NCI-H146 treated with DMSO at 0.1 percent for 48 hours (cell line): ENCODE measurements around the gene ARL5C.

Source experiments
- DNase-seq: peaks from one replicate; lab custom pipeline; 2025; ENCODE audit not compliant: unreplicated experiment; lab: John Stamatoyannopoulos, UW

ARL5C gene, protein sequence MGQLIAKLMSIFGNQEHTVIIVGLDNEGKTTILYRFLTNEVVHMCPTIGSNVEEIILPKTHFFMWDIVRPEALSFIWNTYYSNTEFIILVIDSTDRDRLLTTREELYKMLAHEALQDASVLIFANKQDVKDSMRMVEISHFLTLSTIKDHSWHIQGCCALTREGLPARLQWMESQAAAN

GRCh38 chr17:39165841-39166349 is at the start of gene ARL5C:
TSS of gene ARL5C (minus strand) at chr17:39166161. CDS start at chr17:39165760, 401 bp downstream.
- no peak for DNase-seq

- no peak for DNase-seq
These were observed 47.9 kb upstream of the ARL5C start for GRCh38 chr17:39213852-39214251.

- no peak for DNase-seq
These were observed 47.0 kb upstream of the ARL5C start for GRCh38 chr17:39212841-39213480.

- DNase-seq = no peak
These were observed 46.3 kb upstream of the ARL5C start for GRCh38 chr17:39212195-39212810.

DNA sequence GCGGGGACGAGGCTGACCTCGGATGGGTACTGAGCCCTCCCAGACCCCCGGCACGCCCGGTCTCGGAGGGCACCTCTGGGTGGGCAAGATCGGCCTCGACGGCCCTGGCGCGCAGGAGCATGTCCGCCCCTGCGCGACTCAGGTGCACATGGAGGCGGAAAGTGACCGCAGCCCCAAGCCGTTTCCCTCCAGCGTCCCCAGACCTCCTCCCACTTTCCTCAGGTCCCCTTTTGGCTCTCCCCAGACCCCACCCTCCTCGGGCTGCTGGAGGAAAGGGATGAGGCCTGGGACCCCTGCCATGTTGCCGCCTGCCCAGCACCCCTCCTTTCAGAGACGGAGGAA is 44.1 kb upstream of the ARL5C start:
- DNase-seq = no peak

DNA sequence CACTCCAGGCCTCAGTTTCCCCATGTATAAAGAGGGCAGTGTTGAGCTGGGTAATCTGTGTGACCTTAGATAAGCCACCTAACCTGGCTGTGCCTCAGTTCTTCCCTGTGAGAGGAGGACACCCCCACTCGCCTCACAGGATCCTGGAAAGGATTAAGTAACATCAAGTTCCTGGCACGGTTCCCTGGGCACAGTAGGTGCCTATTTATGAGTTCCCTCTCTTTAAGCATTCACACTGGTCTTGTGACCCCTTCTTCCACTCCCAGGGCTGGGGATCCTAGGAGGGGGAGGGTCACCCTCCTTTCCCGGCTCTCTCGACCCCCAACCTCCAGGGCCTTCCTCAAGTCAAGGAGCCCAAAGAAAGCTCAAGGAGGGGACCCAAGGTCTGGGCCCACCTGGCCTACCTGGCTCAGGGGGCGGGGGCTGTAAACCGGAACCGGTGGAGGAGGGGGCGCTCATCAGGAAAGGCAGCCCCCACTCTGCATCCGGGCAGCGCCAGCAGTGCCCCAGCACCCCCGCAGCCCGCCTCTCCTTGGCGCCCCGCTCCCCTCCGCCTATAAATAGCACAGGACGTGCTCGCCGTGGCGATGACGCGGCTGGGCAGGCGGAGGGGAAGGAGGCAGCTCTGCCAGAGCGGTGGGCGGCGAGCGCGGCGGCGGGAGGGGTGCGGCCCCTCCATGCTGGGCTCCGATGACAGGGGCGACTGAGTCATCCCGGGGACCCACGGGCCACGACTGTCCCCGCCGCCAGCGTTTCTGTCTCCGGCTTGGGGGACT is 43.5 kb upstream of the ARL5C start:
- no peak for DNase-seq

GRCh38 chr17:39208893-39209292 is 42.9 kb upstream of the ARL5C start:
- no peak for DNase-seq

GRCh38 chr17:39208136-39208535 is 42.2 kb upstream of the ARL5C start:
- no peak for DNase-seq

DNA sequence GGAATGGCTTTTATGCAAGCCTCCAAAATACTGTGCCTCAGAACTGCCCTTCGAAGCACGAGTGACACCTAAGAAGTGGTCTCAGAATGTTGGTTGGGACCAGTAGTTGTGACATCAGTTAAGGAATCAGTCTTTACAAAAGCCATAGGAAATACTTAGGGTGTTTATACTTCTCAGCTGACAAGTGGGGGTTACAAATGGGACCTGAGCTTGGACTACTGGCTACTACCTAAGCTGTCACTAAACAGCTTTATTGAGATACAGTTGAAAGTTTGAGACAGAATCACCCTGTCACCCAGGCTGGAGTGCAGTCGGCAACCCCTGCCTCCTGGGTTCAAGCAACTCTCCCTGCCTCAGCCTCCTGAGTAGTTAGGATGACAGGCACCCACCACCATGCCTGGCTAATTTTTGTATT is 39.2 kb upstream of the ARL5C start:
- no peak for DNase-seq

- no peak for DNase-seq
These were observed 38.3 kb upstream of the ARL5C start for GRCh38 chr17:39204245-39204644.

DNA sequence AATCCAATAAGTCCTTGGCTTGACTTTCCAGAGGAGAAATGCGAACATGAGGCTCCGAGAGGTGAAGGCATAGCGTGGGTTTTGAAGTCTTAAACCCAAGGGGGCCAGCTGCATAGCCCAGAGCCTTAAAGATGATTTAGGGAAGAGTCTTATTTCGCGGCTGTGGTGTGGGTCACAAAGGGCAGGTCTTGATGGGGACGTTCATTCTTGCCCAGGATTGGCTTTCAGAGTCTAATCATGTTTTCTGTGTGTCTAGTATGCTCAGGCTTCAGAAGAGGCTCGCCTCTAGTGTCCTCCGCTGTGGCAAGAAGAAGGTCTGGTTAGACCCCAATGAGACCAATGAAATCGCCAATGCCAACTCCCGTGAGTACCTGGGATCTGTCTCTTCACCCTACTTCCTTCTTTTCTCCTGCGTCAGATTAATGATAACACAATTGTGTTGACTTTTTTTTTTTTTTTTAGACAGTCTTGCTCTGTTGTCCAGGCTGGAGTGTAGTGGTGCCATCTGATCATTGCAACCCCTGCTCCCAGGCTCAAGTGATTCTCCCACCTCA is 35.1 kb upstream of the ARL5C start:
- DNase-seq = no peak

DNA sequence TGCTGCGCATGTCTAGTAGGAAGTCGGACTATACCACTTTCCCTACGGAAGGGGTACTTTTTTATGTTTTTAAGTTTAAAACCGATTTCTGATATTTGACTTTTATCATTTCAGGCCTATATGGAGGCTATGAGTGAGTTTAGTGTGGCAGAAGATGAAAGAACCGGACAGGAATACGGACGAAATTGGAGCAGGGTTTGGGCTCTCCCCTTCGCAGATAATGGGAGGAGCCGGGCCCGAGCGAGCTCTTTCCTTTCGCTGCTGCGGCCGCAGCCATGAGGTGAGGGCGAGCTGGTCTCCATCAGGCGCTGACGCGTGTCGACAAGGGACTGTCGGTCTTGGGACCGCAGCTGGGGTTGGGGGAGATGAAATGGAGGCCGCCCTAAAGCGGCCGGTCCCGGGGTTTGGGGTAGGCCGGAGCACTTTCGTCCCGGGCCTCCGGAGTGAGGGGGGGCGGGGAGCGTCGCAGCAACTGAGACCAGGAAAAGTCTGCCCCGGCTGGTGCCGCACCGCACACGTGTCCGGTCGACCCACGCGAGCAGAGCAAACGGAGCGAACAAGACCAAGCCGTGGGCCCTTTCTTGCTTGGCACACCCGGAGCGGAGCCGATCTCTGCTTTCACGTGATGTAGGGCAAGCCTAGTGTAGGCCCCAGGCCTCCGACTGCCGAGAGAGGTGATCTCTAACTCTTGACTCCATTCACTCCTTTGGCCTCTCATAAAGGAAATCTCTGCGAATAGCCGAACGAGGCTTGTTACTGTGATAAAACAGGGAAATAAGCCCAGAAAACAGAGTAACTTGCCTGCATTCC is 34.3 kb upstream of the ARL5C start, which contains the start of gene RPL19:
RPL19 (plus strand) TSS at position 214 of the 810 bp plus-strand sequence; CDS start at position 276, 62 bp downstream.
- DNase-seq = no peak

DNA sequence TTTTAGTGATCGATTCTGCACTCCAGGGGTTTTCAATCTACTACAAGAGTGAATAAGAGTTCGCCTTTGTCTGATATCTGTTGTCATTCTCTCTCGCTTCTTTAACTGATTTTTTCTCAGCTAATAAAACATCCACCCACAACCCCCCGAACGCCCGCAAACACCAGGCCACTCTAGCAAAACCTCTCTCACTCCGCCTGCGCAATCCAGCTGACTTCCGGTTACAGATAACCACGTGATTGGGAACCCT is 33.8 kb upstream of the ARL5C start:
- peak; percentile 95 for DNase-seq

- DNase-seq = no peak
These were observed 32.2 kb upstream of the ARL5C start for GRCh38 chr17:39198186-39198566.

GRCh38 chr17:39197380-39198185 is 31.6 kb upstream of the ARL5C start, which contains the start of gene CACNB1:
TSS of gene CACNB1 (minus strand) at chr17:39197669. CDS start at chr17:39197495, 174 bp downstream.
- DNase-seq = peak; percentile 72

DNA sequence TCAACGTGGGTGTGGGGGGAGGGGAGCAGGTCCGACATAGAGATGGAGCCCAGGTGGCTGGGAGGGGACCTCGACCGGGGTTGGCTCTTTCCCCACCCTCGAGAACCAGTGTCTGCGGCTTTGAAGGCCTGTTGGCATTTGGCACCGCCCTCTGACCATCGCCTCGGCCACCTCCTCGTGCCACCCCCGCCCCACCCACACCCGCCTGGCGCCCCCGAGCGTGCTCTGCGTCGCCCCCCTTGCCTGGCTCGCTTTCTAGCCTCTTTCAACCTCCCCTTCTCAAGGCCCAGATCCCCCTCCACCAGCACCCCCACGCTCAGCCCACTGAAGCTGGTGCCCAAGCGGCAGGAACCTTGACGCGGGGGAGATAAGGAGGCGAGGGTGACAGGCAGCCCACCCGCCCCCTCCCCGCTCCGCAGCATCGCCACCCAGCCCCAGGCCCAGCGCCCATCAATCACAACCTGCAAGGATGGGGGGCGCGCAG is 30.9 kb upstream of the ARL5C start:
- DNase-seq = no peak

DNA sequence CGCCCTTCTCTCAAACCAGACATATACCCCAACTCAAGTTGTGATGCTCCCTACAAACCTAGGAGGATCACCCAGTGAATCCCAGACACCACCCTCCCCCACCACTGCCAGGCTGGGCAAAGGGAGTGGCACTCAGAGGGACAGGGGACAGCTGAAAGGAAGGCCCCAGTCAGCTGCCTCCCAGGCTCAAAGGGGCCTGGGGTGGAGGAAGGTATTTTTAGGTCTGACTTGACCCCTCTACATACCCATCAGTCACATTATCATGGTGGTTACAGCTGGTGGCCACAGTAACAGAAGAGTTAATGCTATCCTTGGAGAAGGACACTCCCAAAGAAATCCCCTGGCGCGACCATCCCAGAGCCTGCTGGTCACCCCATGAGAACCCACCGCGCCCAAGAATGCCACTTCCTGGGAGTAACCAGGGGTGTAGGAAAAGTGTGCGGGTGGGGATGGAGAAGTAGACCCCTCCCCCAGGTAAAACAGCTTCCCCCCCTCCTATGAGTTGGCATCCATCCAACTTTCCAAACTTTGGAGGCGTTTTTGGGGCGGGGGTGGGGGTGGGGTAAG is 30.4 kb upstream of the ARL5C start:
- no peak for DNase-seq

GRCh38 chr17:39195568-39196160 is 29.7 kb upstream of the ARL5C start:
- DNase-seq = no peak

- DNase-seq = no peak
These were observed 29.1 kb upstream of the ARL5C start for GRCh38 chr17:39194985-39195524.
